ENCODE data around the gene FNDC3A. TPM values are rescaled to one million over a fixed set of nuclear protein-coding genes. Genes with fewer than 3 reads are reported as not detected.

Gene FNDC3A
- total and polyA plus RNA-seq, 11 donors: 10.1 to 38.3 (median 21.9) TPM

DNA sequence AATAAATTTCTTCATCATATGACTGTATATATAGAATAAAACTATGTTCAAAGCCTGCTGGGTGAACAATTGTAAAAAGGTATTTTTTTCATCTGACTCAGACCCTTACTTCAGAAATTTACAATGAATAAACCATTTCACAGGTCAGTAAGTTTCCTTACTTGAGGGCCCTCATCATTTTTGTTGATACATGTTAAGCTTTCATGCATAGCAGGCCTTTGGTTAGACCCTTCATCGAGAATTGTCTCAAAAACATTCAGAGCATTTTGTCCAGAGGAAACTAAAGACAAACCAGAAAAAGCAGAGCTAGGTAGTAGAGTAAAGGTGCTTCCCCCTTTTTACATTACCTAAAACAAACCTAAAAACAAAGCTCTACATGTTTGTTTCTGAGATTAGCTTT is 46.2 kb downstream of the FNDC3A start:
- Histone ChIP-seq H3K9me3 (peaks cover 0 to 39% (median 7%) of the 10 kb centered on the region in 12 donors), H3K27ac (no peak overlapping the region), H3K4me1 (peaks cover 0 to under 1% (median 0%) of the 10 kb centered on the region in 12 donors), H3K4me3 (no peak overlapping the region), H3K36me3 (no peaks in the 10 kb centered on the region), H3K27me3 (no peaks in the 10 kb centered on the region)
- 94 to 100% (median 97%) methylated on average over 1 of the region's 1 CpG for WGBS, 4 donors
- TF ChIP-seq, protein P1, sequence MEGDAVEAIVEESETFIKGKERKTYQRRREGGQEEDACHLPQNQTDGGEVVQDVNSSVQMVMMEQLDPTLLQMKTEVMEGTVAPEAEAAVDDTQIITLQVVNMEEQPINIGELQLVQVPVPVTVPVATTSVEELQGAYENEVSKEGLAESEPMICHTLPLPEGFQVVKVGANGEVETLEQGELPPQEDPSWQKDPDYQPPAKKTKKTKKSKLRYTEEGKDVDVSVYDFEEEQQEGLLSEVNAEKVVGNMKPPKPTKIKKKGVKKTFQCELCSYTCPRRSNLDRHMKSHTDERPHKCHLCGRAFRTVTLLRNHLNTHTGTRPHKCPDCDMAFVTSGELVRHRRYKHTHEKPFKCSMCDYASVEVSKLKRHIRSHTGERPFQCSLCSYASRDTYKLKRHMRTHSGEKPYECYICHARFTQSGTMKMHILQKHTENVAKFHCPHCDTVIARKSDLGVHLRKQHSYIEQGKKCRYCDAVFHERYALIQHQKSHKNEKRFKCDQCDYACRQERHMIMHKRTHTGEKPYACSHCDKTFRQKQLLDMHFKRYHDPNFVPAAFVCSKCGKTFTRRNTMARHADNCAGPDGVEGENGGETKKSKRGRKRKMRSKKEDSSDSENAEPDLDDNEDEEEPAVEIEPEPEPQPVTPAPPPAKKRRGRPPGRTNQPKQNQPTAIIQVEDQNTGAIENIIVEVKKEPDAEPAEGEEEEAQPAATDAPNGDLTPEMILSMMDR (IDR thresholded peaks at IDR 0.05): no peak
- no peak for TF ChIP-seq POLR2A (IDR thresholded peaks at IDR 0.05)
- intact Hi-C loops (cut with DNase I): no loop called here
- ATAC-seq: no peak
- DNase-seq: no peak

DNA sequence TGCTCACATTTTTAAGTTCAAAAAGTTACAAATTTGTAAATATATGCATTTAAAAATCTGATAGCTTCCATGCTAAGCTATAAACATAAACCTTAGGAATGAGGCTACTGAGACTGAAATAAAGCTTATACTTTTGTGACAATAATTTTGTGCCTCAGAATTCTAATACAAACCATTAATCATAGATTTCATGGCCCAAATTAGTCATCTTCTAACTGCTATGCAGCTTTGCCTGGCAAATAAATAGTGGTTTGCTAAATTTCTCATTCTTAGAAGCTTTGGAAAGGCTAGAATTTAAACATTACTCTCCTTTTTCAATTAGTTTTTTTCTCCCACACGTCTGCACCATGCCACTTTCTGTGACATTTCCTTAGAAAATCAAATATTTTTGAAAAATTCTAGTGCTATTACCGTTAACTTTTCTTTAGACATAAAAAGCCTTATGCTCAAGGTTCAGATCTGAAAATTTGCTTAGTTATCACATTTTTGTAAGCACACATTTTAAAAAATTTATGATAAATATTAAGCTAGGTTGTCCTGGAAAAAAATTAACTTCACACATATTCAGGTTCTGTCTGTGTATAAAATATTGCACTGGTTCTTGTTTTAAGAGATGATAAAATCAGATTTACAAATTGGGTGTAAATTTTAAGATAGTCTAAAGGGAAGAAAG is 46.9 kb downstream of the FNDC3A start:
- peaks cover 0 to 4% (median 0%) of the 10 kb centered on the region in 12 donors for H3K4me1 ChIP-seq
- H3K9me3 ChIP-seq: peaks cover 0 to 35% (median 7%) of the 10 kb centered on the region in 12 donors
- DNase-seq (no peak), ATAC-seq (no peak)
- TF ChIP-seq, protein P1 (IDR thresholded peaks at IDR 0.05): no peak
- no peak for TF ChIP-seq POLR2A (IDR thresholded peaks at IDR 0.05)
- intact Hi-C loops (cut with DNase I): no loop called here
- H3K36me3 ChIP-seq: no peaks in the 10 kb centered on the region
- no peak overlapping the region for H3K4me3 ChIP-seq
- 95 to 99% (median 96%) methylated on average over 2 of the region's 2 CpGs for WGBS, 4 donors
- H3K27me3 ChIP-seq: no peaks in the 10 kb centered on the region
- H3K27ac ChIP-seq: no peak overlapping the region

DNA sequence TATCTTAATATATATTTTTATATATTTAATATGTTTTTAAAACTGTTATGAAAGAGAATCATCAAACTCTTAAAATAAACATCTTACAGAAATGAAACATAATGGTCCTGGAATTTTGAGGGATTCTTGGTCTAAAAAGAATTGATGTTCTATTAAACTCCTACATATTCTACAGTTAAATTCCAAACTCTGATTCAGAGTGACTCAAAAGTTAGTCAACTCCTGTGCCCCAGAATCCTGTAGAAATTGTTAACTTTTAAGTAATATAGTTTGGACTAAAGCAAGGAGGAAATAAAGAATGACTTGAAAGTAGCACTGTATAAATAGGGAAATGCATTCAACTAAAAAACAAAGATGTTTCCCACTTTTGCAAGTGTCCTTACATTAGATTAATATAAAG is 47.7 kb downstream of the FNDC3A start:
- H3K27ac ChIP-seq: no peak overlapping the region
- ATAC-seq (no peak), DNase-seq (no peak)
- no peaks in the 10 kb centered on the region for H3K27me3 ChIP-seq
- H3K36me3 ChIP-seq: no peaks in the 10 kb centered on the region
- peaks cover 0 to 4% (median 0%) of the 10 kb centered on the region in 12 donors for H3K4me1 ChIP-seq
- intact Hi-C loops (cut with DNase I): no loop called here
- H3K4me3 ChIP-seq: no peak overlapping the region
- peaks cover 0 to 35% (median 7%) of the 10 kb centered on the region in 12 donors for H3K9me3 ChIP-seq
- TF ChIP-seq, protein P1 (IDR thresholded peaks at IDR 0.05): no peak
- no peak for TF ChIP-seq POLR2A (IDR thresholded peaks at IDR 0.05)

DNA sequence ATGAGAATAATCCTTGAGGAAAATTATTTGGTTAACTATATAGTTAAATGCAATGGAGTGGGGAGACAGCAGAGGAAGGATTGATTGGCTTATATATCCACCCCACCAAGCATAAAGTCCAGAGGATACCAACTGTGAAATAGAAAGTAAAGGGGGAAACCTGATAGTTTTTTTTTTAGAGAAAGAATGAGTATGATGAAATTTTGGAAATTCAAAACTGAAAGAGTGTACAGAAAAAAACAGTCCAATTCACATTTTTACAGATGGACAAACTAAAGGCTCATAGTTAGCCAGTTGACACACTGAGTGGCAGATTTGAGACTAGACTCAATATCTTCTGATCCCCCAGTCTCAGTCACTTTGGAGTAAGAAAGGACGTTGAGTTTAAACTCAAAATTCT is 51.1 kb downstream of the FNDC3A start:
- no peak for ATAC-seq

More for the DNA sequence above, 51.1 kb downstream of the FNDC3A start:
- 0 to 94% (median 2%) methylated on average over 1 of the region's 1 CpG for WGBS, 4 donors
- H3K4me3 ChIP-seq: no peak overlapping the region
- peaks cover 0 to 4% (median 0%) of the 10 kb centered on the region in 12 donors for H3K4me1 ChIP-seq
- no peak overlapping the region for H3K27ac ChIP-seq
- H3K9me3 ChIP-seq: peaks cover 0 to 33% (median 7%) of the 10 kb centered on the region in 12 donors
- no peaks in the 10 kb centered on the region for H3K27me3 ChIP-seq
- TF ChIP-seq, protein P1 (IDR thresholded peaks at IDR 0.05): no peak
- no peak for TF ChIP-seq POLR2A (IDR thresholded peaks at IDR 0.05)
- intact Hi-C loops (cut with DNase I): no loop called here
- peaks cover 0 to 12% (median 0%) of the 10 kb centered on the region in 9 donors for H3K36me3 ChIP-seq
- no peak for DNase-seq

Data from heart left ventricle (tissue), 16 donors.